GM18505 (cell line): Measurements from ENCODE around the gene CFLAR.
A peak's percentile ranks its signal among the peaks of the same experiment; 100 is the strongest.
"Not testable (repeated sequence)": the region's sequence is repeated elsewhere in the genome, so short reads cannot be mapped to it uniquely, and the experiment has no call there.

Experiments used
- ATAC-seq: cut with Tn5 transposase; IDR thresholded peaks from one replicate; pipeline ENCODE4 v1.9.1; 2021; ENCODE audit not compliant: unreplicated experiment
- POLR2A ChIP-seq: IDR thresholded peaks from 4 replicates; pipeline ENCODE4 v1.6.1; 2011; ENCODE audit warnings: borderline replicate concordance; ENCODE audit not compliant: insufficient read depth, insufficient read length; ENCODE audit errors: extremely low read depth

The CFLAR gene

DNA sequence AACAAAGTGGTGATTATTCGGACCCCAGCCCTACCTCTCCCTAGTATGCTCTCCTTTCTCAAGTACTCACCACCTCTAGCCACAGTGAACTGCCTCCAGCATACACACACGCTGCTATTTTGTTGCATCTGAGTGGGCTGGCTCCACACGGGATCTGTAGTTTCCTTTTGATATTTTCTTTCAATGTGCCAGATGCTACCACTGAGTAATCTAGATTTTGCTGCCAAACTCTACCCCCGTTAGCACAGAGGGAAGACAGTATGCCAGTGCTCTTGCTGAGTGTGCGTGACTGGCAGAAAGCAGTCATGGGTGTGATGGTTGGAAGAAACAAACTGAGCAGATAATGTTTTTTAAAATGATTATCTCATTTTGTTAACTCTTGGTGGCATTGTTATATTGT lies 11.6 kb downstream of the CFLAR start:
- TF ChIP-seq POLR2A = peak; percentile 37
- ATAC-seq = no peak

- no peak for TF ChIP-seq POLR2A
- no peak for ATAC-seq
Observed at GRCh38 chr2:201128033-201128432, 12.1 kb downstream of the CFLAR start.

- no peak for ATAC-seq
- peak; percentile 56 for TF ChIP-seq POLR2A
Observed at GRCh38 chr2:201128933-201129505, 13.1 kb downstream of the CFLAR start.

- no peak for TF ChIP-seq POLR2A
- ATAC-seq = no peak
Observed at GRCh38 chr2:201130524-201131186, 14.7 kb downstream of the CFLAR start.

GRCh38 chr2:201132518-201132917 lies 16.6 kb downstream of the CFLAR start:
- no peak for ATAC-seq
- TF ChIP-seq POLR2A = no peak

DNA sequence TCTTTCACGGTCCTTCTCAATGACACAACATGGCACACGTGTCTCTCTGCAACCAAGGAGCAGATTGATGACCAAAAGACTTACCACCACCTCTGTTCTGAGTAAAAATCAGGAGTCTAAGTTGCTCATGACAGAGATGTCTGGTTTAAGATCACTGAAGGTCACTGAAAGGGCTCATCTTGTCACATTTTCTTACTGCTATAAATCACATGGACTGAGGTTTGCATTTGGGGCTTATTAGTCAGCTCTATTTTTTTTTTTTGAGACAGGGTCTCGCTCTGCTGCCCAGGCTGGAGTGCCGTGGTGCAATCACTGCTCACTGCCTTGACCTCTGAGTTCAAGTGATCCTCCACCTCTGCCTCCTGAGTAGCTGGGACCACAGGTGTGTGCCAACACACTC lies 19.4 kb downstream of the CFLAR start:
- peak; percentile 20 for TF ChIP-seq POLR2A
- no peak for ATAC-seq

GRCh38 chr2:201136889-201137321 lies 20.9 kb downstream of the CFLAR start:
- no peak for TF ChIP-seq POLR2A
- ATAC-seq = no peak

GRCh38 chr2:201137505-201138400 lies 21.8 kb downstream of the CFLAR start:
- TF ChIP-seq POLR2A = peak; percentile 8
- ATAC-seq = no peak

GRCh38 chr2:201138401-201138970 lies 22.5 kb downstream of the CFLAR start:
- TF ChIP-seq POLR2A = no peak
- no peak for ATAC-seq

GRCh38 chr2:201138986-201139781 lies 23.2 kb downstream of the CFLAR start:
- not testable (repeated sequence) for ATAC-seq

DNA sequence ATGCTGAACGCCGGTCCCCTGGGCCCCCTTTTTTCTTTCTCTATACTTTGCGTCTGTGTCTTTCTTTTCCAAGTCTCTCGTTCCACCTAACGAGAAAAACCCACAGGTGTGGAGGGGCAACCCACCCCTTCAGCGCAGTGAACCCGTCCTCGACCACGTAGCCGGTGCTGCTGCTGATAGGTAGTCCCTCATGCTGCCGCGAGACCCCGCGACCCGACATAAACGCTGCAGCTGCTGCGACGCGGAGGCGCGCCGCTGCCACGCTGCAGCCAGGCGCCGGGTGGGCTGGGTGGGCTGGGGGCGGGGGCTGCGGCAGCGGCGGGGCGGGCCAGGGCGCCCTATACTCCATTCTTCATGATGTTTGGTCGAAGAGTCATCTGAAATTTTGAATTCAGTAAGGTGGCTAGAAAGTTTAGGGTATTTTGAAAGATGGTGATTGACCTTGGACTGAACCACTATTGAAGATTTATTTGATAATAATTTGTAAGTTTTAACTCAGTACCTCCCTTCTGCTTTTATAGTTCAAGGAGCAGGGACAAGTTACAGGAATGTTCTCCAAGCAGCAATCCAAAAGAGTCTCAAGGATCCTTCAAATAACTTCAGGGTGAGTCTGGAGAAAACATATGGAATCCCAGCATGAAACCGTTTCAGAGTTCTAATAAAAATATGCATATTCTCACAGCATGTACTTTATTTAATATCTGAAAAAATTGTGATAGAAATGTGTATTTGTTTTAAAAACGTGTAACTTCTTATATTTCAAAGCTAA lies 24.1 kb downstream of the CFLAR start:
- ATAC-seq = no peak

More for the DNA sequence above, 24.1 kb downstream of the CFLAR start:
- no peak for TF ChIP-seq POLR2A
